HepG2 (cell line): ENCODE data around the gene ADH1C. TPM values are rescaled to one million over a fixed set of nuclear protein-coding genes. Genes with fewer than 3 reads are reported as not detected.

Source experiments
- ATAC-seq: fragments of 200-7000 bp; cut with Tn5 transposase; 3 replicates; pipeline ENCODE4 v1.9.1; 2020; ENCODE audit warnings: mild to moderate bottlenecking, moderate library complexity
- BruUV-seq: library from RNA; stranded (reverse); fragments of 400-500 nt; replicated peaks from 2 replicates; lab custom pipeline; 2021; lab: Mats Ljungman, UMichigan
- CTCF ChIA-PET: fragments of 300-600 bp; formaldehyde crosslinking; extraction: SDS; loops from one replicate; lab custom pipeline; 2021; ENCODE audit warnings: low total read pairs, inconsistent platforms, low intra/inter-chr PET ratio; lab: Yijun Ruan, JAX
- POLR2A ChIA-PET: fragments of 350-600 bp; sonication (Branson Sonifier 250); formaldehyde crosslinking; loops from one replicate; lab custom pipeline; 2020; ENCODE audit warnings: antibody characterized with exemption, inconsistent platforms; lab: Yijun Ruan, JAX
- DNase-seq: peaks from one replicate; pipeline ENCODE4 v3.0.0-alpha.2; 2015; ENCODE audit warnings: low spot score
- FAIRE-seq: peaks from 3 replicates; lab custom pipeline; 2011; peaks lifted over from hg19 to GRCh38; lab: Jason Lieb, UNC
- H2AFZ ChIP-seq: one replicate; pipeline ENCODE4 v1.6.1; 2011; ENCODE audit warnings: low read length, inconsistent platforms
- H3K27ac ChIP-seq: fragments of 300-600 bp; 3 replicates; pipeline ENCODE4 v1.8.0; 2011; ENCODE audit warnings: mixed run types, mild to moderate bottlenecking, mixed read lengths, low read length, inconsistent platforms; ENCODE audit not compliant: insufficient read depth; ENCODE audit errors: extremely low read length
- H3K27me3 ChIP-seq, 2 experiments: fragments of 200-600 bp in 1 of 2; 2 replicates in 1 of 2; 3 replicates in 1 of 2; pipeline versions ENCODE4 v1.6.0 to v1.8.0; 2011; ENCODE audit warnings: low read length in 2 of 2, mild to moderate bottlenecking in 2 of 2, moderate library complexity in 2 of 2, inconsistent platforms in 1 of 2; ENCODE audit not compliant: insufficient read depth in 2 of 2, control insufficient read depth in 1 of 2
- H3K36me3 ChIP-seq, 2 experiments: fragments of 200-600 bp in 1 of 2; replicated peaks in 1 of 2; 2 replicates in 1 of 2; 3 replicates in 1 of 2; pipeline versions ENCODE4 v1.5.1 to v1.8.0; 2011; ENCODE audit warnings: low read length in 2 of 2, inconsistent platforms in 1 of 2; ENCODE audit not compliant: insufficient read depth in 2 of 2, control insufficient read depth in 1 of 2
- H3K4me1 ChIP-seq: 2 replicates; pipeline ENCODE4 v1.5.1; 2012; ENCODE audit warnings: low read length, inconsistent platforms; ENCODE audit not compliant: insufficient read depth
- H3K4me2 ChIP-seq: 2 replicates; pipeline ENCODE4 v1.6.0; 2011; ENCODE audit warnings: low read depth, low read length, inconsistent platforms
- H3K4me3 ChIP-seq, 3 experiments: fragments of 200-600 bp in 1 of 3; sonication (generic), shearing (Covaris generic) in 1 of 3; replicated peaks in 1 of 3; 2 replicates each; pipeline ENCODE4 v1.5.1; 2011 to 2016; ENCODE audit warnings: low read length in 3 of 3, inconsistent platforms in 2 of 3, low read depth in 2 of 3, mild to moderate bottlenecking in 2 of 3, control low read depth in 1 of 3, mixed read lengths in 1 of 3; ENCODE audit not compliant: insufficient read depth in 1 of 3
- H3K79me2 ChIP-seq: one replicate; pipeline ENCODE4 v1.6.1; 2011; ENCODE audit warnings: low read length, inconsistent platforms; ENCODE audit not compliant: insufficient read depth
- H3K9ac ChIP-seq: 2 replicates; pipeline ENCODE4 v1.6.0; 2011; ENCODE audit warnings: mild to moderate bottlenecking, low read depth, low read length, inconsistent platforms; ENCODE audit not compliant: insufficient read depth
- H3K9me3 ChIP-seq: 2 replicates; pipeline ENCODE4 v1.5.1; 2012; ENCODE audit warnings: mild to moderate bottlenecking, low read length
- H4K20me1 ChIP-seq: 2 replicates; pipeline ENCODE4 v1.6.0; 2011; ENCODE audit warnings: inconsistent platforms, mild to moderate bottlenecking, low read length, moderate library complexity; ENCODE audit not compliant: insufficient read depth
- ATF2 ChIP-seq: sonication (generic); formaldehyde crosslinking; IDR thresholded peaks from 2 replicates; pipeline ENCODE4 v1.4.0; 2020; ENCODE audit warnings: missing genetic modification reagents
- BRCA1 ChIP-seq: sonication (generic); formaldehyde crosslinking; IDR thresholded peaks from 2 replicates; pipeline ENCODE4 v1.4.0; 2020; ENCODE audit warnings: missing genetic modification reagents
- CHD2 ChIP-seq: IDR thresholded peaks from 2 replicates; pipeline ENCODE4 v1.6.1; 2011; ENCODE audit warnings: low read depth, low read length, improper control_type of control experiment
- MNT ChIP-seq: fragments of 450-650 bp; IDR thresholded peaks from 2 replicates; pipeline ENCODE4 v1.6.1; 2016
- PLRG1 ChIP-seq: fragments of 450-650 bp; conservative IDR thresholded peaks from 2 replicates; pipeline ENCODE4 v1.6.1; 2016
- PPARG ChIP-seq: conservative IDR thresholded peaks from 2 replicates; pipeline ENCODE4 v1.6.1; 2016; ENCODE audit warnings: missing biosample characterization, missing genetic modification reagents
- PRMT3 ChIP-seq: sonication (generic); formaldehyde crosslinking; IDR thresholded peaks from 2 replicates; pipeline ENCODE4 v1.8.1; 2022; ENCODE audit warnings: low read depth, mild to moderate bottlenecking, moderate library complexity, missing genetic modification reagents, borderline replicate concordance
- RNF2 ChIP-seq: fragments of 450-650 bp; conservative IDR thresholded peaks from 2 replicates; pipeline ENCODE4 v1.6.1; 2016; ENCODE audit warnings: low read depth
- SPEN ChIP-seq: sonication (generic); formaldehyde crosslinking; IDR thresholded peaks from 2 replicates; pipeline ENCODE4 v1.5.1; 2020; ENCODE audit warnings: low read depth, mild to moderate bottlenecking, missing genetic modification reagents
- THAP8 ChIP-seq: sonication (generic); formaldehyde crosslinking; IDR thresholded peaks from 2 replicates; pipeline ENCODE4 v1.5.1; 2020; ENCODE audit warnings: missing genetic modification reagents, mild to moderate bottlenecking, borderline replicate concordance
- ZFP82 ChIP-seq: sonication (generic); formaldehyde crosslinking; IDR thresholded peaks from 2 replicates; pipeline ENCODE4 v1.5.1; 2020; ENCODE audit warnings: mild to moderate bottlenecking, missing genetic modification reagents, borderline replicate concordance
- ZNF430 ChIP-seq: sonication (generic); formaldehyde crosslinking; IDR thresholded peaks from 2 replicates; pipeline ENCODE4 v1.9.0; 2021; ENCODE audit warnings: mild to moderate bottlenecking, missing genetic modification reagents
- ZNF432 ChIP-seq: sonication (generic); formaldehyde crosslinking; IDR thresholded peaks from 2 replicates; pipeline ENCODE4 v1.5.0; 2020; ENCODE audit warnings: missing genetic modification reagents, mild to moderate bottlenecking, borderline replicate concordance
- ZNF646 ChIP-seq: sonication (generic); formaldehyde crosslinking; IDR thresholded peaks from 2 replicates; pipeline ENCODE4 v1.9.0; 2021; ENCODE audit warnings: mild to moderate bottlenecking, missing genetic modification reagents
- ZNF747 ChIP-seq: sonication (generic); formaldehyde crosslinking; IDR thresholded peaks from 2 replicates; pipeline ENCODE4 v1.8.1; 2023; ENCODE audit warnings: missing genetic modification reagents, mild to moderate bottlenecking, borderline replicate concordance
- WGBS: methylation state at CpG from one replicate; pipeline ENCODE4 v1.1.6; 2017; ENCODE audit warnings: low lambda C conversion rate; 5-methylcytosine and 5-hydroxymethylcytosine counted together
- in situ Hi-C: cut with HindIII; loops from 2 replicates; pipeline ENCODE4 v1.10.0; 2017; ENCODE audit warnings: low pct_unique_long_range_greater_than_20kb; ENCODE audit not compliant: extremely low pct_ligation_motif_present
- intact Hi-C: fragments of 100-400 bp; cut with micrococcal nuclease; formaldehyde crosslinking; loops from one replicate; pipeline ENCODE4 v1.10.0; 2022; ENCODE audit not compliant: unreplicated experiment
- polyA plus RNA-seq, 8 experiments: library from polyadenylated mRNA; depleted of rRNA in 3 of 8; stranded (reverse) in 7 of 8; unstranded in 1 of 8; fragments of >200 nt; fragmentation: Illumina TruSeq in 4 of 8; extraction: Trizol in 4 of 8; gene quantifications; 2 replicates each; pipeline versions ENCODE4 v1.2.1 to v1.2.3, GENCODE V29; 2011 to 2016; ENCODE audit warnings: low read depth in 4 of 8, missing spikeins in 1 of 8, mixed read lengths in 1 of 8; ENCODE audit not compliant: insufficient read depth in 1 of 8
- total RNA-seq, 5 experiments: library from RNA; depleted of rRNA; stranded (reverse); fragments of >200 nt; fragmentation: Illumina TruSeq; extraction: Trizol; gene quantifications; 2 replicates each; pipeline ENCODE4 v1.2.3, GENCODE V29; 2016; ENCODE audit warnings: low read depth in 1 of 5

The ADH1C gene
- total and polyA plus RNA-seq, 2 of the 13 experiments (the other 11 are each of a cell fraction or from before 2014, with no cell fraction given): not detected

- Histone ChIP-seq H3K4me2 (no peak overlapping the region), H2AFZ (no peak overlapping the region), H3K9me3 (no peaks in the 10 kb centered on the region), H4K20me1 (no peaks in the 10 kb centered on the region), H3K4me1 (peaks cover 9% of the 10 kb centered on the region), H3K27ac (no peak overlapping the region), H3K36me3 (no peaks in the 10 kb centered on the region), H3K4me3 (no peak overlapping the region), H3K79me2 (no peaks in the 10 kb centered on the region), H3K27me3 (no peaks in the 10 kb centered on the region), H3K9ac (no peak overlapping the region)
- no peak for FAIRE-seq
- CTCF ChIA-PET: no interaction called here
- ATAC-seq: no peak
- no peak for DNase-seq
- POLR2A ChIA-PET: no interaction called here
- intact Hi-C loops: no loop called here
- 46% methylated on average over 2 of the region's 2 CpGs for WGBS
- BruUV-seq: no TSS peak
- in situ Hi-C loops: no loop called here
- TF ChIP-seq PLRG1 (no peak), BRCA1 (CRISPR knock-in tag) (no peak), CHD2 (no peak), ZNF747 (CRISPR knock-in tag) (no peak), ATF2 (CRISPR knock-in tag) (no peak), PPARG (no peak), ZFP82 (CRISPR knock-in tag) (no peak), ZNF430 (CRISPR knock-in tag) (no peak), RNF2 (no peak), MNT (no peak), PRMT3 (CRISPR knock-in tag) (no peak), ZNF646 (CRISPR knock-in tag) (no peak), ZNF432 (CRISPR knock-in tag) (no peak), THAP8 (no peak), SPEN (CRISPR knock-in tag) (no peak)
Measured at GRCh38 chr4:99351487-99351886, 1.1 kb downstream of the ADH1C start.
